Liver (tissue), 9 donors: ENCODE results near the gene NFIA. TPM values are rescaled to one million over a fixed set of nuclear protein-coding genes. Genes with fewer than 3 reads are reported as not detected.

ENCODE experiments used
- DNase-seq: peaks from one replicate; pipeline ENCODE4 v3.0.0-alpha.2; 2017; ENCODE audit warnings: low spot score
- H3K27ac ChIP-seq, 2 donors: one replicate each; pipeline ENCODE4 v1.7.0; 2013; ENCODE audit warnings: inconsistent platforms in 2 of 2, low read length in 2 of 2, control low read depth in 1 of 2, low read depth in 1 of 2, mild to moderate bottlenecking in 1 of 2
- H3K27me3 ChIP-seq, 4 donors: one replicate each; pipeline versions ENCODE4 v1.6.1 to v1.7.0; 2013; ENCODE audit warnings: low read length in 3 of 4, inconsistent platforms in 1 of 4, mild to moderate bottlenecking in 1 of 4, moderate library complexity in 1 of 4; ENCODE audit not compliant: control insufficient read depth in 4 of 4, insufficient read depth in 4 of 4
- H3K36me3 ChIP-seq, 4 donors: one replicate each; pipeline versions ENCODE4 v1.6.1 to v1.7.0; 2013; ENCODE audit warnings: low read length in 3 of 4, mild to moderate bottlenecking in 3 of 4, low read depth in 1 of 4, moderate library complexity in 1 of 4; ENCODE audit not compliant: control insufficient read depth in 4 of 4, insufficient read depth in 3 of 4
- H3K4me1 ChIP-seq, 4 donors: one replicate each; pipeline versions ENCODE4 v1.6.1 to v1.7.0; 2013; ENCODE audit warnings: low read length in 3 of 4, mild to moderate bottlenecking in 3 of 4, moderate library complexity in 1 of 4; ENCODE audit not compliant: control insufficient read depth in 4 of 4, insufficient read depth in 4 of 4
- H3K4me3 ChIP-seq, 3 donors: one replicate each; pipeline versions ENCODE4 v1.6.1 to v1.7.0; 2013; ENCODE audit warnings: low read length in 3 of 3, control low read depth in 1 of 3, low read depth in 1 of 3, mild to moderate bottlenecking in 1 of 3
- H3K9ac ChIP-seq, 2 donors: one replicate each; pipeline ENCODE4 v1.7.0; 2013; ENCODE audit warnings: low read length in 2 of 2, mild to moderate bottlenecking in 2 of 2, moderate library complexity in 2 of 2, control low read depth in 1 of 2, low read depth in 1 of 2
- H3K9me3 ChIP-seq, 4 donors: one replicate each; pipeline versions ENCODE4 v1.6.1 to v1.7.0; 2013; ENCODE audit warnings: low read length in 3 of 4; ENCODE audit not compliant: control insufficient read depth in 4 of 4
- ATF3 ChIP-seq: IDR thresholded peaks from 2 replicates; pipeline ENCODE4 v1.6.1; 2016; ENCODE audit warnings: antibody characterized with exemption
- EGR1 ChIP-seq, 2 donors: IDR thresholded peaks; 2 replicates each; pipeline ENCODE4 v1.6.1; 2016 to 2018; ENCODE audit warnings: antibody characterized with exemption in 2 of 2, low read depth in 2 of 2
- FOXA1 ChIP-seq: IDR thresholded peaks from 2 replicates; pipeline ENCODE4 v1.6.1; 2016; ENCODE audit warnings: antibody characterized with exemption
- GABPA ChIP-seq, 2 donors: IDR thresholded peaks in 1 of 2; conservative IDR thresholded peaks in 1 of 2; 2 replicates each; pipeline ENCODE4 v1.6.1; 2016; ENCODE audit warnings: antibody characterized with exemption in 2 of 2, mild to moderate bottlenecking in 1 of 2, moderate library complexity in 1 of 2
- HNF4A ChIP-seq, 2 donors: conservative IDR thresholded peaks; 2 replicates each; pipeline ENCODE4 v1.6.1; 2016; ENCODE audit warnings: antibody characterized with exemption in 2 of 2, mild to moderate bottlenecking in 2 of 2
- HNF4G ChIP-seq: IDR thresholded peaks from 2 replicates; pipeline ENCODE4 v1.6.1; 2016; ENCODE audit warnings: antibody characterized with exemption
- MAX ChIP-seq: IDR thresholded peaks from 2 replicates; pipeline ENCODE4 v1.6.1; 2016; ENCODE audit warnings: antibody characterized with exemption
- NR2F2 ChIP-seq: IDR thresholded peaks from 2 replicates; pipeline ENCODE4 v1.6.1; 2016; ENCODE audit warnings: antibody characterized with exemption
- RAD21 ChIP-seq, 2 donors: IDR thresholded peaks; 2 replicates each; pipeline ENCODE4 v1.6.1; 2016; ENCODE audit warnings: antibody characterized with exemption in 2 of 2, mild to moderate bottlenecking in 2 of 2
- SP1 ChIP-seq: IDR thresholded peaks from 2 replicates; pipeline ENCODE4 v1.6.1; 2018; ENCODE audit warnings: antibody characterized with exemption, mild to moderate bottlenecking
- TAF1 ChIP-seq: conservative IDR thresholded peaks from 2 replicates; pipeline ENCODE4 v1.6.1; 2016; ENCODE audit warnings: antibody characterized with exemption, mild to moderate bottlenecking
- YY1 ChIP-seq: IDR thresholded peaks from 2 replicates; pipeline ENCODE4 v1.6.1; 2016; ENCODE audit warnings: antibody characterized with exemption, mild to moderate bottlenecking
- ZBTB33 ChIP-seq: IDR thresholded peaks from 2 replicates; pipeline ENCODE4 v1.6.1; 2016; ENCODE audit warnings: antibody characterized with exemption
- WGBS: extraction: QIAGEN DNeasy Blood & Tissue Kit; methylation state at CpG from one replicate; pipeline ENCODE4 v1.1.7; 2013; 5-methylcytosine and 5-hydroxymethylcytosine counted together
- polyA plus RNA-seq, 2 donors: library from polyadenylated mRNA; stranded (reverse) in 1 of 2; unstranded in 1 of 2; fragments of 200-250 nt in 1 of 2; fragments of >200 nt in 1 of 2; fragmentation: Nextera tagmentation in 1 of 2; extraction: Ambion mirVana in 1 of 2; gene quantifications; one replicate each; pipeline versions ENCODE4 v1.2.1 to v1.2.3, GENCODE V29; 2013 to 2015
- total RNA-seq, 2 donors: library from RNA; depleted of rRNA; stranded (reverse); fragments of >200 nt; gene quantifications; one replicate each; pipeline ENCODE4 v1.2.3, GENCODE V29; 2014
- TF ChIP-seq, protein P1 (sequence below): IDR thresholded peaks from 2 replicates; pipeline ENCODE4 v1.6.1; 2016; ENCODE audit warnings: antibody characterized with exemption, mild to moderate bottlenecking
- donor health status: healthy.
- donor health status: healthy.
- donor health status: healthy.
- donor health status: healthy.
- donor health status: healthy.

The NFIA gene
- total and polyA plus RNA-seq, 4 donors, result 6.8 to 53.7 (median 22.2) TPM

- TF ChIP-seq TAF1 (no peak), HNF4A (conservative IDR thresholded peaks at IDR 0.05) (no peak), ZBTB33 (no peak), MAX (no peak), ATF3 (no peak), RAD21 (IDR thresholded peaks at IDR 0.05) (no peak), GABPA (IDR thresholded peaks at IDR 0.05 in 1 of 2, conservative IDR thresholded peaks at IDR 0.05 in 1 of 2) (no peak), NR2F2 (no peak), EGR1 (IDR thresholded peaks at IDR 0.05; ENCODE audit: low read depth in 2 of 2) (no peak), YY1 (no peak), FOXA1 (no peak), HNF4G (no peak), SP1 (no peak)
- TF ChIP-seq, protein P1, sequence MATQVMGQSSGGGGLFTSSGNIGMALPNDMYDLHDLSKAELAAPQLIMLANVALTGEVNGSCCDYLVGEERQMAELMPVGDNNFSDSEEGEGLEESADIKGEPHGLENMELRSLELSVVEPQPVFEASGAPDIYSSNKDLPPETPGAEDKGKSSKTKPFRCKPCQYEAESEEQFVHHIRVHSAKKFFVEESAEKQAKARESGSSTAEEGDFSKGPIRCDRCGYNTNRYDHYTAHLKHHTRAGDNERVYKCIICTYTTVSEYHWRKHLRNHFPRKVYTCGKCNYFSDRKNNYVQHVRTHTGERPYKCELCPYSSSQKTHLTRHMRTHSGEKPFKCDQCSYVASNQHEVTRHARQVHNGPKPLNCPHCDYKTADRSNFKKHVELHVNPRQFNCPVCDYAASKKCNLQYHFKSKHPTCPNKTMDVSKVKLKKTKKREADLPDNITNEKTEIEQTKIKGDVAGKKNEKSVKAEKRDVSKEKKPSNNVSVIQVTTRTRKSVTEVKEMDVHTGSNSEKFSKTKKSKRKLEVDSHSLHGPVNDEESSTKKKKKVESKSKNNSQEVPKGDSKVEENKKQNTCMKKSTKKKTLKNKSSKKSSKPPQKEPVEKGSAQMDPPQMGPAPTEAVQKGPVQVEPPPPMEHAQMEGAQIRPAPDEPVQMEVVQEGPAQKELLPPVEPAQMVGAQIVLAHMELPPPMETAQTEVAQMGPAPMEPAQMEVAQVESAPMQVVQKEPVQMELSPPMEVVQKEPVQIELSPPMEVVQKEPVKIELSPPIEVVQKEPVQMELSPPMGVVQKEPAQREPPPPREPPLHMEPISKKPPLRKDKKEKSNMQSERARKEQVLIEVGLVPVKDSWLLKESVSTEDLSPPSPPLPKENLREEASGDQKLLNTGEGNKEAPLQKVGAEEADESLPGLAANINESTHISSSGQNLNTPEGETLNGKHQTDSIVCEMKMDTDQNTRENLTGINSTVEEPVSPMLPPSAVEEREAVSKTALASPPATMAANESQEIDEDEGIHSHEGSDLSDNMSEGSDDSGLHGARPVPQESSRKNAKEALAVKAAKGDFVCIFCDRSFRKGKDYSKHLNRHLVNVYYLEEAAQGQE, result no peak
- DNase-seq, result no peak
- H3K36me3 ChIP-seq, result no peaks in the 10 kb centered on the region
- no peaks in the 10 kb centered on the region for H3K27me3 ChIP-seq
- WGBS, result 89% methylated on average over 3 of the region's 3 CpGs
- H3K9ac ChIP-seq, result no peak overlapping the region
- no peak overlapping the region for H3K4me3 ChIP-seq
- H3K27ac ChIP-seq, result no peak overlapping the region
- no peaks in the 10 kb centered on the region for H3K9me3 ChIP-seq
- H3K4me1 ChIP-seq, result peaks cover 0 to 7% (median 5%) of the 10 kb centered on the region in 4 donors
Measured at GRCh38 chr1:61285371-61285885, 203.1 kb downstream of the NFIA start.

GRCh38 chr1:61287014-61287413 is 204.7 kb downstream of the NFIA start:
- H3K9ac ChIP-seq, result no peak overlapping the region
- no peaks in the 10 kb centered on the region for H3K9me3 ChIP-seq
- TF ChIP-seq HNF4A (conservative IDR thresholded peaks at IDR 0.05), result no peak
- no peak for TF ChIP-seq SP1
- TF ChIP-seq ZBTB33, result no peak
- no peak for TF ChIP-seq NR2F2
- TF ChIP-seq ATF3, result no peak
- no peaks in the 10 kb centered on the region for H3K27me3 ChIP-seq
- 92% methylated on average over 2 of the region's 2 CpGs for WGBS
- peaks cover 0 to 4% (median 3%) of the 10 kb centered on the region in 4 donors for H3K4me1 ChIP-seq
- no peak overlapping the region for H3K4me3 ChIP-seq
- no peak for DNase-seq
- H3K36me3 ChIP-seq, result no peaks in the 10 kb centered on the region
- no peak overlapping the region for H3K27ac ChIP-seq
